Activated CD4-positive, alpha-beta T cell treated with anti-CD3 and anti-CD28 coated beads for 4 hours (primary cell): Measurements from ENCODE around the gene ZFR2.

Experiments
- DNase-seq, 2 donors: peaks; one replicate each; pipeline ENCODE4 v3.0.0-alpha.2; 2020

The ZFR2 gene

GRCh38 chr19:3785938-3786824 is 82.7 kb downstream of the ZFR2 start, which contains the start of gene MATK:
MATK (minus strand) TSS chr19:3786381; CDS start chr19:3785135, 1,246 bp downstream.
- peak; percentile 42 to 45 for DNase-seq

- DNase-seq: peak; percentile 55 to 59
Observed at GRCh38 chr19:3785451-3785937, 83.3 kb downstream of the ZFR2 start.

GRCh38 chr19:3784607-3785450 is 84.0 kb downstream of the ZFR2 start:
- DNase-seq: no peak

- peak; percentile 37 to 45 for DNase-seq
Observed at GRCh38 chr19:3783660-3784584, 84.9 kb downstream of the ZFR2 start.

- DNase-seq: no peak
Observed at GRCh38 chr19:3782903-3783302, 85.9 kb downstream of the ZFR2 start.

GRCh38 chr19:3782330-3782729 is 86.5 kb downstream of the ZFR2 start:
- no peak for DNase-seq

- DNase-seq: no peak
Observed at GRCh38 chr19:3781603-3782002, 87.2 kb downstream of the ZFR2 start.

- no peak for DNase-seq
Observed at GRCh38 chr19:3780786-3781304, 88.0 kb downstream of the ZFR2 start.

GRCh38 chr19:3778899-3779723 is 89.7 kb downstream of the ZFR2 start:
- no peak for DNase-seq

GRCh38 chr19:3778104-3778867 is 90.6 kb downstream of the ZFR2 start:
- DNase-seq: no peak

- DNase-seq: no peak
Observed at GRCh38 chr19:3776479-3777040, 92.3 kb downstream of the ZFR2 start.

GRCh38 chr19:3775831-3776230 is 93.0 kb downstream of the ZFR2 start:
- DNase-seq: no peak

GRCh38 chr19:3775374-3775711 is 93.5 kb downstream of the ZFR2 start:
- DNase-seq: no peak

GRCh38 chr19:3774621-3775373 is 94.0 kb downstream of the ZFR2 start:
- DNase-seq: no peak

- no peak for DNase-seq
Observed at GRCh38 chr19:3773814-3774515, 94.9 kb downstream of the ZFR2 start.

GRCh38 chr19:3771906-3772455 is 96.9 kb downstream of the ZFR2 start, which contains the start of gene RAX2:
RAX2 (minus strand) TSS chr19:3772228; CDS start chr19:3771742, 486 bp downstream.
- no peak for DNase-seq

GRCh38 chr19:3771000-3771905 is 97.6 kb downstream of the ZFR2 start:
- no peak for DNase-seq
